ENCODE data around the gene ENOX2.
A peak's percentile ranks its signal among the peaks of the same experiment; 100 is the strongest.

Gene ENOX2

DNA sequence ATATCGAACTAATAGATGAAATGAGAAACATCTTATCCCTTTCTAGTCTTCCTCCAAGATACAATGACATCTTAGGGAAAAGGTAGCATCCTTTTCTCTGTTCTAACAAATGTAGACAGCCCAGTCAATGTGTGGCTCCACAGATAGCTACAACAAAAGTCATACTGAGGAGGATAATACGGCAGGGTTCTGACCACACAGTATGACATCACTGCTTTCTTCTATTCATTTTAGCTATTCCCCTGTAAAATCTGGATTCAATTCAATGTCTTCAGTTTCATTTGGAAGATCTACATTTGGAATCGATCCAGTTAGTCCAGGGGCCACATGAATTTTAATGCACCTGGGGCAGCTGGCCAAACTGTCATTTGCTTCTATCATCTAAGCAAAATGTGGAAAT is 51.4 kb downstream of the ENOX2 start:
- no peaks in the 10 kb centered on the region for H3K4me1 ChIP-seq (ENCODE audit: insufficient read depth, insufficient read length)
- H3K9me3 ChIP-seq (ENCODE audit: insufficient read depth, low read length), result no peaks in the 10 kb centered on the region
- H3K9ac ChIP-seq (ENCODE audit: insufficient read length, low read depth), result no peak overlapping the region
- H3K27me3 ChIP-seq (ENCODE audit: insufficient read depth, insufficient read length), result no peaks in the 10 kb centered on the region
- no peak for TF ChIP-seq SUZ12 (IDR thresholded peaks at IDR 0.05; ENCODE audit: extremely low read depth, insufficient read depth, insufficient read length)
- no peak for TF ChIP-seq YY1 (IDR thresholded peaks at IDR 0.05; ENCODE audit: insufficient read depth, insufficient read length)
- no peak for TF ChIP-seq ZNF274 (IDR thresholded peaks at IDR 0.05; ENCODE audit: low read depth, low read length)
- no peaks in the 10 kb centered on the region for H3K36me3 ChIP-seq (ENCODE audit: insufficient read depth, insufficient read length, low read length)
- no peak for DNase-seq (ENCODE audit: low read depth, low spot score)
- H3K4me3 ChIP-seq (ENCODE audit: insufficient read length, low read depth), result no peak overlapping the region

DNA sequence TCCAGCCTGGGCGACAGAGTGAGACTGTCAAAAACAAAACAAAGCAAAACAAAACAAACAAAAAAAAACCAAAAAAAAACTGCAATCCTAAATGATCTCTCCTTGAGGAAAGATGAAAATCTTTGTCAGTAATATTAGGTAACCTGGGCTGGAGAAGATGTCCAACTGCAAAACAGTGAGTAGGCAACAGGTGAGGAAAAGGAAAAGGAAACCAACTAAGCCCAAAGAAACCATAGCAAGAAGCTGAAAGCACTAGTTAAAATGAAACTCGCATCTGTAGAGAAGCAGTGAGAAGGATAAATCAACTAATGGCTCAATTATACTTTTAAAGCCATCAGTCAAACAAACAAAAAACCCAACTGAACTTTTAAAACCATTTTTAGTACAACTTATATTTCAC is 54.2 kb downstream of the ENOX2 start:
- H3K36me3 ChIP-seq (ENCODE audit: insufficient read depth, insufficient read length, low read length), result no peaks in the 10 kb centered on the region
- no peak for TF ChIP-seq ZNF274 (IDR thresholded peaks at IDR 0.05; ENCODE audit: low read depth, low read length)
- no peak for TF ChIP-seq YY1 (IDR thresholded peaks at IDR 0.05; ENCODE audit: insufficient read depth, insufficient read length)
- TF ChIP-seq SUZ12 (IDR thresholded peaks at IDR 0.05; ENCODE audit: extremely low read depth, insufficient read depth, insufficient read length), result no peak
- H3K27me3 ChIP-seq (ENCODE audit: insufficient read depth, insufficient read length), result no peaks in the 10 kb centered on the region
- no peaks in the 10 kb centered on the region for H3K4me1 ChIP-seq (ENCODE audit: insufficient read depth, insufficient read length)
- no peak overlapping the region for H3K9ac ChIP-seq (ENCODE audit: insufficient read length, low read depth)
- no peak for DNase-seq (ENCODE audit: low read depth, low spot score)
- no peaks in the 10 kb centered on the region for H3K9me3 ChIP-seq (ENCODE audit: insufficient read depth, low read length)
- no peak overlapping the region for H3K4me3 ChIP-seq (ENCODE audit: insufficient read length, low read depth)

- H3K4me3 ChIP-seq (ENCODE audit: insufficient read length, low read depth), result no peak overlapping the region
- DNase-seq (ENCODE audit: low read depth, low spot score), result no peak
- H3K27me3 ChIP-seq (ENCODE audit: insufficient read depth, insufficient read length), result no peaks in the 10 kb centered on the region
- H3K4me1 ChIP-seq (ENCODE audit: insufficient read depth, insufficient read length), result no peaks in the 10 kb centered on the region
- TF ChIP-seq YY1 (IDR thresholded peaks at IDR 0.05; ENCODE audit: insufficient read depth, insufficient read length), result no peak
- no peak for TF ChIP-seq ZNF274 (IDR thresholded peaks at IDR 0.05; ENCODE audit: low read depth, low read length)
- no peak for TF ChIP-seq SUZ12 (IDR thresholded peaks at IDR 0.05; ENCODE audit: extremely low read depth, insufficient read depth, insufficient read length)
- no peak overlapping the region for H3K9ac ChIP-seq (ENCODE audit: insufficient read length, low read depth)
- H3K9me3 ChIP-seq (ENCODE audit: insufficient read depth, low read length), result no peaks in the 10 kb centered on the region
- H3K36me3 ChIP-seq (ENCODE audit: insufficient read depth, insufficient read length, low read length), result no peaks in the 10 kb centered on the region
Measured at GRCh38 chrX:130846746-130847145, 56.3 kb downstream of the ENOX2 start.

DNA sequence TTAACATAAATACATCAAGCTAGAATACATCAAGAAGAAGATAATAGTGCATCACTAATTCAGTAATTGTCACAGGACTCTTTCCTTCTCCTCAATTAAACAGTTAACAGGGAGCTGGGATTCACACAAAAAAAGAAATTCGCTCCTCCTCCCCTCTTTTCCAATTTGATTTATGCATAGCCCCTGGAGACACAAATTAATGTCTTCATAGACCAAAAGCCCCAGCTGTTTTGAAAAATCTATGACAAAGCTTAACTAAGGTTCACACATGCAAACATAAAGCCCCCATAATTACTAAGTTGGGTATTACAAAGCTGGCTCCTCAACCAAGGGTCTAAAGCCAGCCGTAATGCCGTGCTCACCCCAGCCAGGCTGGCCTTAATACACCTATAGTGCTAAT is 61.2 kb downstream of the ENOX2 start:
- no peak for DNase-seq (ENCODE audit: low read depth, low spot score)
- Histone ChIP-seq H3K4me3 (ENCODE audit: insufficient read length, low read depth) (no peak overlapping the region), H3K27me3 (ENCODE audit: insufficient read depth, insufficient read length) (no peaks in the 10 kb centered on the region), H3K9me3 (ENCODE audit: insufficient read depth, low read length) (no peaks in the 10 kb centered on the region), H3K4me1 (ENCODE audit: insufficient read depth, insufficient read length) (no peaks in the 10 kb centered on the region), H3K9ac (ENCODE audit: insufficient read length, low read depth) (no peak overlapping the region), H3K36me3 (ENCODE audit: insufficient read depth, insufficient read length, low read length) (no peaks in the 10 kb centered on the region)
- TF ChIP-seq SUZ12 (IDR thresholded peaks at IDR 0.05; ENCODE audit: extremely low read depth, insufficient read depth, insufficient read length), result no peak
- TF ChIP-seq YY1 (IDR thresholded peaks at IDR 0.05; ENCODE audit: insufficient read depth, insufficient read length), result no peak
- no peak for TF ChIP-seq ZNF274 (IDR thresholded peaks at IDR 0.05; ENCODE audit: low read depth, low read length)

DNA sequence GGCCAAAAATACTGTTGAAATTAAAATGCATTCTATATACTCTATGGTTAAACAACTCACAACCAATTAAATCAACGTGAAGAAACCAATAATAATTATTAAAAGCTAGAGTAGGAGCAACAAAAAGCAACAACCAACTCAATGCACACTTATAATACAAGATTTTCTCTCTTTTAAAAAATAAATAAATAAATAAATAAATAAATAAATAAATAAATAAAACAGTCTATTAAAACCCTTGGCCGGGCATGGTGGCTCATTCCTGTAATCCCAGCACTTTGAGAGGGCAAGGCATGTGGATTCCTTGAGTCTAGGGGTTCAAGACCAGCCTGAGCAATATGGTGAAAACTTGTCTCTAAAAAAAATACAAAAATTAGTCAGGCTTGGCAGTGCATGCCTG is 62.7 kb downstream of the ENOX2 start:
- no peak overlapping the region for H3K4me3 ChIP-seq (ENCODE audit: insufficient read length, low read depth)
- H3K27me3 ChIP-seq (ENCODE audit: insufficient read depth, insufficient read length), result no peaks in the 10 kb centered on the region
- no peak for TF ChIP-seq ZNF274 (IDR thresholded peaks at IDR 0.05; ENCODE audit: low read depth, low read length)
- no peak for TF ChIP-seq YY1 (IDR thresholded peaks at IDR 0.05; ENCODE audit: insufficient read depth, insufficient read length)
- no peak for TF ChIP-seq SUZ12 (IDR thresholded peaks at IDR 0.05; ENCODE audit: extremely low read depth, insufficient read depth, insufficient read length)
- no peaks in the 10 kb centered on the region for H3K9me3 ChIP-seq (ENCODE audit: insufficient read depth, low read length)
- H3K9ac ChIP-seq (ENCODE audit: insufficient read length, low read depth), result no peak overlapping the region
- H3K36me3 ChIP-seq (ENCODE audit: insufficient read depth, insufficient read length, low read length), result no peaks in the 10 kb centered on the region
- H3K4me1 ChIP-seq (ENCODE audit: insufficient read depth, insufficient read length), result no peaks in the 10 kb centered on the region
- no peak for DNase-seq (ENCODE audit: low read depth, low spot score)

DNA sequence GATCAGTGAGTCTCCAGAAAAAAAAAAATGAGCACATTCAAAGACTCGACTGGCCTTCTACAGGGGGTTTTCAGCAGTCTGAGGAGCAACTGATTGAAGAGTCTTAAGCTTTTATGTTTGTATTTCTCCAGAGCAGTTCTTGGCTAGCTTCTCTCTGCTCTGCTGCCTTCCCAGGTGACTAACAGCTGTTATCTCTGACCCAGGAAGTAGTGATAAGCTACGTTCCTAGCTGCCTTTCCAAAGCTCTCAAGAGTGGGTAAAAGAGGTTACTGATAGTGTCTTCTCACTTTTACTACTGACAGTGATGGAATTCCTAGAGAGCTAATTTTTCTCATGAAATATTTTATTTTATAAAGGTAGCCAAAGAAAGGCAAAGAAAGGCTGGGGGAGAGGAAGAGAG is 66.6 kb downstream of the ENOX2 start:
- Histone ChIP-seq H3K4me3 (ENCODE audit: insufficient read length, low read depth) (no peak overlapping the region), H3K27me3 (ENCODE audit: insufficient read depth, insufficient read length) (no peaks in the 10 kb centered on the region), H3K9me3 (ENCODE audit: insufficient read depth, low read length) (no peaks in the 10 kb centered on the region), H3K4me1 (ENCODE audit: insufficient read depth, insufficient read length) (no peaks in the 10 kb centered on the region), H3K36me3 (ENCODE audit: insufficient read depth, insufficient read length, low read length) (no peaks in the 10 kb centered on the region), H3K9ac (ENCODE audit: insufficient read length, low read depth) (no peak overlapping the region)
- DNase-seq (ENCODE audit: low read depth, low spot score), result no peak
- TF ChIP-seq ZNF274 (IDR thresholded peaks at IDR 0.05; ENCODE audit: low read depth, low read length) (no peak), YY1 (IDR thresholded peaks at IDR 0.05; ENCODE audit: insufficient read depth, insufficient read length) (no peak), SUZ12 (IDR thresholded peaks at IDR 0.05; ENCODE audit: extremely low read depth, insufficient read depth, insufficient read length) (no peak)

DNA sequence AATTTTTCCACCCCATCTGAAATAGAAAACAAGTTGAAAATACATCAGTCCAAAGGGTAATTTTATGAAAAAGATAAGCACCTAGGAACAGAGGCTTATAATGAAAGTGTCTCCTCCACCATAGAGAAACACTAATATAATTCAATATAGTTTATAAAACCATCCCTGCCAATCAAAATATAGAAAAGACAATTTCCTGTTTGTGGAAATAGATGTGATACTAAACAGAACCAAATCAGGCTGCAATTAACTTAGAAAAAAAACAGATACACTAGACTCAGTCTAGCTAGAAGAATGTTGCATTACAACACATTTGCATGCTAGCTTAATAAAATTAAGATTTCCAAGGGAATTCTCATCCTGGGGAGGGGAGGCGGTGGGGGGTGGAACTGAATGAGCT is 68.2 kb downstream of the ENOX2 start:
- H3K36me3 ChIP-seq (ENCODE audit: insufficient read depth, insufficient read length, low read length), result no peaks in the 10 kb centered on the region
- no peaks in the 10 kb centered on the region for H3K9me3 ChIP-seq (ENCODE audit: insufficient read depth, low read length)
- no peak overlapping the region for H3K9ac ChIP-seq (ENCODE audit: insufficient read length, low read depth)
- H3K4me1 ChIP-seq (ENCODE audit: insufficient read depth, insufficient read length), result no peaks in the 10 kb centered on the region
- H3K4me3 ChIP-seq (ENCODE audit: insufficient read length, low read depth), result no peak overlapping the region
- TF ChIP-seq ZNF274 (IDR thresholded peaks at IDR 0.05; ENCODE audit: low read depth, low read length) (no peak), SUZ12 (IDR thresholded peaks at IDR 0.05; ENCODE audit: extremely low read depth, insufficient read depth, insufficient read length) (no peak), YY1 (IDR thresholded peaks at IDR 0.05; ENCODE audit: insufficient read depth, insufficient read length) (no peak)
- DNase-seq (ENCODE audit: low read depth, low spot score), result no peak
- H3K27me3 ChIP-seq (ENCODE audit: insufficient read depth, insufficient read length), result no peaks in the 10 kb centered on the region

- Histone ChIP-seq H3K4me1 (ENCODE audit: insufficient read depth, insufficient read length) (no peaks in the 10 kb centered on the region), H3K9ac (ENCODE audit: insufficient read length, low read depth) (no peak overlapping the region), H3K27me3 (ENCODE audit: insufficient read depth, insufficient read length) (no peaks in the 10 kb centered on the region), H3K4me3 (ENCODE audit: insufficient read length, low read depth) (no peak overlapping the region), H3K36me3 (ENCODE audit: insufficient read depth, insufficient read length, low read length) (no peaks in the 10 kb centered on the region), H3K9me3 (ENCODE audit: insufficient read depth, low read length) (no peaks in the 10 kb centered on the region)
- TF ChIP-seq YY1 (IDR thresholded peaks at IDR 0.05; ENCODE audit: insufficient read depth, insufficient read length), result no peak
- TF ChIP-seq SUZ12 (IDR thresholded peaks at IDR 0.05; ENCODE audit: extremely low read depth, insufficient read depth, insufficient read length), result no peak
- DNase-seq (ENCODE audit: low read depth, low spot score), result peak; percentile 39
Measured at GRCh38 chrX:130834149-130834548, 68.9 kb downstream of the ENOX2 start.

Measured in NT2/D1 (cell line).